ENCODE results near the gene CT45A3. TPM values are rescaled to one million over a fixed set of nuclear protein-coding genes. Genes with fewer than 3 reads are reported as not detected.

The CT45A3 gene
- total RNA-seq = not detected in 2 replicates

GRCh38 chrX:135768091-135768490 lies at the start of gene CT45A3:
Gene CT45A3 (minus strand): TSS chrX:135768191. CDS start chrX:135764444, 3,747 bp downstream.

GRCh38 chrX:135802687-135803086 lies 34.7 kb upstream of the CT45A3 start, which contains the start of gene CT45A6:
Gene CT45A6 (minus strand): TSS chrX:135802787. CDS start chrX:135798993, 3,794 bp downstream.

GRCh38 chrX:135785403-135785802 lies 17.4 kb upstream of the CT45A3 start, which contains the start of gene CT45A5:
Gene CT45A5 (minus strand): TSS chrX:135785503. CDS start chrX:135781729, 3,774 bp downstream.

GRCh38 chrX:135713183-135713689 lies 54.8 kb downstream of the CT45A3 start, which contains the start of gene CT45A1:
Gene CT45A1 (plus strand): TSS chrX:135713639. CDS start chrX:135718941, 5,302 bp downstream.

Small RNAs within 50 kb of the gene (small RNA-seq; reads per million reads assigned to genes)
- gene AC240442.1 = not detected

Other genes with a start within 250 kb of the CT45A3 start
- gene INTS6L, start 247.5 kb downstream of the CT45A3 start, total RNA-seq = 4.7 and 5.1 TPM in 2 replicates
- gene CT45A1, start 54.6 kb downstream of the CT45A3 start, total RNA-seq = not detected in 2 replicates
- gene CT45A5, start 17.3 kb upstream of the CT45A3 start, total RNA-seq = not detected in 2 replicates
- not detected in 2 replicates for gene CT45A6, start 34.6 kb upstream of the CT45A3 start, total RNA-seq
- not detected in 2 replicates for gene CT45A2, start 51.8 kb upstream of the CT45A3 start, total RNA-seq
- gene CT45A7, start 69.1 kb upstream of the CT45A3 start, total RNA-seq = not detected in 2 replicates
- not detected in 2 replicates for gene CT45A8, start 86.3 kb upstream of the CT45A3 start, total RNA-seq
- gene CT45A9, start 103.6 kb upstream of the CT45A3 start, total RNA-seq = not detected in 2 replicates
- gene CT45A10, start 125.3 kb upstream of the CT45A3 start, total RNA-seq = not detected in 2 replicates
- gene SAGE1, start 125.5 kb upstream of the CT45A3 start, total RNA-seq = not detected in 2 replicates
- 31.1 and 34.4 TPM in 2 replicates for gene MMGT1, start 205.8 kb upstream of the CT45A3 start, total RNA-seq
- gene SLC9A6, start 217.2 kb upstream of the CT45A3 start, total RNA-seq = 18.0 and 23.4 TPM in 2 replicates